GM18867 (cell line): ENCODE results near the gene IL18BP.

Experiments used
- ATAC-seq: cut with Tn5 transposase; IDR thresholded peaks from one replicate; pipeline ENCODE4 v1.9.1; 2021; ENCODE audit warnings: mild to moderate bottlenecking, moderate library complexity; ENCODE audit not compliant: unreplicated experiment

Gene IL18BP

GRCh38 chr11:71996517-71996916 lies 2.2 kb upstream of the IL18BP start:
- no peak for ATAC-seq

GRCh38 chr11:71996946-71997345 lies 1.8 kb upstream of the IL18BP start:
- ATAC-seq: no peak

DNA sequence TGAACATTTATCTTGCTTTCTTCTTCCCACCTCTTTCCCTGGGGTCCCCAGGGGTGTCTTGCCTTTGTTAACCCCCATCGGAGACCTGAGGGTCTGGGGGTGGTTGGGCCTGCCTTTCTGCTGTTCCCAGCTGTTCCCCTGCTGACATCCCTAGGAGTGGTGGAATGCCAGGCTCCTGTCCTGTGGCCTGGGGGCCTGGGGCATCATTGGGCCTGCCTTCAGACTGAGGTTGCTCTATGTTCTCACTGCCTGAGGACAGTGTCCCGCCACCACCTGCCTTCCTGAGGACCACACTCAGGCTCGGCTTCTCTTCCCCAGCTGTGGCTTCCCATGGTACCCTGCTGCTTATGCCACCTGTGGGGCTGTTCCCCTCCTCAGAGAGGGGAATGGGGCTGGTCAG lies 1.1 kb upstream of the IL18BP start:
- no peak for ATAC-seq

DNA sequence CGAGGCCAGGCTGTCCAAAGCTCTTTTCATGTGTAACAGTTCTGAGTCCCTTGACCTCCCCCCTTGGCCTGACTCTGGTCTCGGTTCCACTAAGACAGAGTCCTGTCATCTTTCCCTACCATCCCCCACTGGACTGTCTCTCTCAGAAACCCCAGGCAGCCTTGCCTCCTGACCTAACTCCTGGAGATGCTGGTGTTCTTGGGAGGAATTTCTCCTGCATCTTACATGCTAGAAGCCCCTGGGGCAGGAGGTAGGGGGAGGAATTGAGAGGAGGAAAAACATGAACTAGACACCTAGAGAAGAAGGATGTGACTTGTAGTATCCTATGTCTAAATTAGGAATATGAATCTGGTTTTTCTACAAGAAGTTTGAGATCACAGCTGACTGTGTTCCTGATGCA lies 648 bp upstream of the IL18BP start:
- ATAC-seq: no peak

DNA sequence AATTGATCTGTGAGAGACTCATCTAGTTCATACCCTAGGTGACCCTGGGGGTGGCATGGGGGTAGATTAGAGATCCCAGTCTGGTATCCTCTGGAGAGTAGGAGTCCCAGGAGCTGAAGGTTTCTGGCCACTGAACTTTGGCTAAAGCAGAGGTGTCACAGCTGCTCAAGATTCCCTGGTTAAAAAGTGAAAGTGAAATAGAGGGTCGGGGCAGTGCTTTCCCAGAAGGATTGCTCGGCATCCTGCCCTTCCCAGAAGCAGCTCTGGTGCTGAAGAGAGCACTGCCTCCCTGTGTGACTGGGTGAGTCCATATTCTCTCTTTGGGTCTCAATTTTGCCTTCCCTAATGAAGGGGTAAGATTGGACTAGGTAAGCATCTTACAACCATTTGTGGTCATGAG lies 653 bp downstream of the IL18BP start:
- no peak for ATAC-seq

DNA sequence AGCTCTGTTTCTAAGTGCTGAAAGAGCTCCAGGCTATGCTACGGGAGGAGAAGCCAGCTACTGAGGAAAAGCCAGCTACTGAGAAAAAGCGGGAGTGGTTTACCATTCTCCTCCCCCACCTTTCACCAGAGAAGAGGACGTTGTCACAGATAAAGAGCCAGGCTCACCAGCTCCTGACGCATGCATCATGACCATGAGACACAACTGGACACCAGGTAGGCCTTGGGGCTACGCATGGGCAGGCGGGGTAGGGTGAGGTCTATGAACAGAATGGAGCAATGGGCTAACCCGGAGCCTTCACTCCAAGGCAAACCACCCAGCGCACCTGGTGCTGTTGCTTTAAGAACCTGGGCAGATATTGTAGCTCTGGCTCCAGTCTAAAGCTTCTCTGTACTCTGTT lies 1.1 kb downstream of the IL18BP start:
- no peak for ATAC-seq

DNA sequence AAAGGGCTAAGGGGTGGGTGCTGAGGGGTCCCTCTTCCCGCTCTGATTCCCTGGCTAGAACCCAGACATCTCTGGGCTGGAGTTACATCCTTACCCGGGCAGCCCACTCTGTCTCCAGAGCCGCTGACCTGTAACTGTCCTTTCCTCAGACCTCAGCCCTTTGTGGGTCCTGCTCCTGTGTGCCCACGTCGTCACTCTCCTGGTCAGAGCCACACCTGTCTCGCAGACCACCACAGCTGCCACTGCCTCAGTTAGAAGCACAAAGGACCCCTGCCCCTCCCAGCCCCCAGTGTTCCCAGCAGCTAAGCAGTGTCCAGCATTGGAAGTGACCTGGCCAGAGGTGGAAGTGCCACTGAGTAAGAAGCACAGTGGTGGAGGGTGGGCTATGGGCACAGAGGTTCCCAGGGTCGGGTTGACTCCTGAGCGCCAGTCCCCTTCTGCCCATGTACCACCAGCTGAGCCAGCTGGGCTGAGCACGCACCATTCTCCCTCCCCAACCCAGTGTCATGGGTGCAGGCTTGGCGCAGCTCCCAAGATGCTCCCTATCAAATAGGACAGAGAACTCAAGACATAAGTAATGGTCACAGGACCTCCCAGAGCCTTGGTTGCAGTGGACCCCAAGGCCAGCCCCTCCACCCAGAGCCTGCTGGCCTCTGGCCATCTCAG lies 1.6 kb downstream of the IL18BP start:
- no peak for ATAC-seq

- ATAC-seq: no peak
These were observed 2.6 kb downstream of the IL18BP start for GRCh38 chr11:72001285-72001684.

DNA sequence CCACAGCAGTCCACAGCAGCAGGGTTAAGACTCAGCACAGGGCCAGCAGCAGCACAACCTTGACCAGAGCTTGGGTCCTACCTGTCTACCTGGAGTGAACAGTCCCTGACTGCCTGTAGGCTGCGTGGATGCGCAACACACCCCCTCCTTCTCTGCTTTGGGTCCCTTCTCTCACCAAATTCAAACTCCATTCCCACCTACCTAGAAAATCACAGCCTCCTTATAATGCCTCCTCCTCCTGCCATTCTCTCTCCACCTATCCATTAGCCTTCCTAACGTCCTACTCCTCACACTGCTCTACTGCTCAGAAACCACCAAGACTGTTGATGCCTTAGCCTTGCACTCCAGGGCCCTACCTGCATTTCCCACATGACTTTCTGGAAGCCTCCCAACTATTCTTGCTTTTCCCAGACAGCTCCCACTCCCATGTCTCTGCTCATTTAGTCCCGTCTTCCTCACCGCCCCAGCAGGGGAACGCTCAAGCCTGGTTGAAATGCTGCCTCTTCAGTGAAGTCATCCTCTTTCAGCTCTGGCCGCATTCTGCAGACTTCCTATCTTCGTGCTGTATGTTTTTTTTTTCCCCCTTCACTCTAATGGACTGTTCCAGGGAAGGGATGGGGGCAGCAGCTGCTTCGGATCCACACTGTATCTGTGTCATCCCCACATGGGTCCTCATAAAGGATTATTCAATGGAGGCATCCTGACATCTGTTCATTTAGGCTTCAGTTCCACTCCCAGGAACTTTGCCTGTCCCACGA lies 3.3 kb downstream of the IL18BP start:
- no peak for ATAC-seq

DNA sequence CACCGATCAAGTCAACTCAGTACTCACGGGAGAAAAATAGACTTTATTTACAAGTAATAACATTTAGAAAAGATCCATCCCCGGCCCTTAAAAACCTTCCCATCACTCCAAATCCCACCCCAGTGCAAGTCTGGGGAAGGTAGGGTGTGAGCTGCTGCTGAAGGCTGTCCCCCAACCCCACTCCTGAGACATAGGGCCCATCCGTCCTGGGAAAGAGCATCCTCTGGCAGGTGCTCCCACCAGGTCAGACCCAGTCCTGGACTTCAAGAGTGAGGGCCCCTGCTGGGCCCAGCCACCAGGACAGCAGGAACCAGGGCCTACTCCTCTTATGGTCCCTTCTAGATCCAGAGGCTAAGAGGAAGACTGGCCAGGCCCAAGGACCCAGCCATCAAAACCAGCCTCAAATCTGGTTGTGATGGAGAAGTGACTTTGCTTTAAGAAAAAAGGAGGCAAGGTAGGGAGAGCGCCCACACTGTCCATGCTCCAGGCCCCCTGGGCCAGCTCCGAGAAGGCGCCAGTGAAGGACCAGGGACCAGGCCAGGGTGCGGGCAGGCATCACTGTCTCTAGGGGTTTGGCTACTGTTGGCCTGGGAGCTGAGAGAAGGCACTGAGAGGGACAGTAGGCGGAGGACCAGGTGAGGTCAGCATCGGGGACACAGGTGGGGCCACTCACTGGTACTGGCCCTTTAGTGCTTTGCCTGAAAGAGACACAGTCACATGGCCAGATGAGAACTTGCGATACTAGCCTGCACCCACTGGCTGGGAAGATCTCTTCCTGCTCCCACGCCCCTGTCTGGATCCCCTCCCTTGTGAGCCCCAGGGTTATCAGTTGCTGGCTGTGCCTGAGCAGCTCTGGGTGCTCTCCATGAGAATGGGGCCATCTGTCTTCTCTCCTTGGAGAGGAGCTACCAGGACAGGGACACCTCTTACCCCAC lies 4.4 kb downstream of the IL18BP start:
- no peak for ATAC-seq

GRCh38 chr11:72003776-72004171 lies 5.1 kb downstream of the IL18BP start:
- no peak for ATAC-seq

DNA sequence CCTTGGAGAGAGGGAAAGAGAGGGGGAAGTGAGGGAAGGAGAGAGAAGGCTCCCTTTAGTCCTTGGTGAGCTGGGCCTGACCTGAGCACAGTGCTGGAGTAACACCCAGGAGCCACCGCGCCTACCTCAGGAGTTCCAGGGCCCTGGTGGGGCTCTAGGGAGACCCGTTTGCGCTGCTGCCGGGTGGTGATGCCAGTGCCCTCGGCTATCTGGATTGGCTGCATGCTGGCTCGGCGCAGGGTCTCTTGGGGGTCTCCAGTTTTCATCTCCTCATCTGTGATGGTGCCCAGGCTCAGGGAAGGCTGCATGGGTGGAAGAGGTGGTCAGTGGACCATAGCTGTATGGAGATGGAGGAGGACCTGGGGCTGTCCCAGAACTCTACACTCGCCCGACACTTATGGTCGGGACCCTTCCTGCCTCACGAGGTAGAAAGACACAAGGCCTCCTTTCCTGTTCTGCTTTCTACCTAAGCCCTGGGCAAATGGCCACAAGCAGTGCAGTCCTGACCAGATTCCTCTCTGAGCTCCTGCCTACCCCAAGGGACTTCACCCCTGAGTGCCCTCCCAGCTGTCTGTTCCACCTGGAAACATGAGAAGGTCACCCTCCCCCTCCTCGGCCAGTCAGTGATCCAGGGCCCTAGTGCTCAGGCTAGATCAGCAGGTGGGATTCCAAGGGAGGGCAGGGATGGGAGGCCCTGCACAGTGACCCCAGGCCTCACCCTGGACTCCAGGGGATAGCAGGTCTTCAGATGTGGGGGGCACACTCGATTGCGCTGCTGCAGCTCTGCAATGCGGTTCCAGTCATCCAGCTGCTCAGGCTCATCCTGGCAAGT lies 6.0 kb downstream of the IL18BP start:
- ATAC-seq: no peak

- ATAC-seq: no peak
These were observed 6.9 kb downstream of the IL18BP start for GRCh38 chr11:72005347-72006260.

- no peak for ATAC-seq
These were observed 7.8 kb downstream of the IL18BP start for GRCh38 chr11:72006309-72007088.

GRCh38 chr11:72007089-72007476 lies 8.4 kb downstream of the IL18BP start:
- ATAC-seq: no peak

- ATAC-seq: no peak
These were observed 8.9 kb downstream of the IL18BP start for GRCh38 chr11:72007587-72007986.

DNA sequence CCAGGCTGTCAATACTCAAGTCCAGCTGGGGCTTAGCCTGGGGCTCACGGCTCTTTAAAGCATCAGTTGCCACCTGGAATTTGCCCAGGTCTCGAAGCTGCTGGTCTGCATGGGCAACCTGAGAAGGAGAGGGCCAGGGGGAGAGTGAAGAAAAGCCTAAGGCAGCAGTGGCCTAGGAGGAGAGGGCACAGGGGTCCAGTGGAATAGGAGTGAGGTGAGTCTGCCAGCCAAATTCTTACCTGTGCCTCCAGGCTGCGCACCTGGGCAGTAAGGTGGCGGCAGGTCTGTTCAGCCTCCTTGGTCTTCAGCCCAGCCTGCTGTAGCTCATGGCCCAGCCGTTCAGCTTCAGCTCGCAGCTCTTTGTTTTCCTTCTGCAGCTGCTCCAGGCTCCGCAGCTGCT lies 10.0 kb downstream of the IL18BP start:
- ATAC-seq: no peak

DNA sequence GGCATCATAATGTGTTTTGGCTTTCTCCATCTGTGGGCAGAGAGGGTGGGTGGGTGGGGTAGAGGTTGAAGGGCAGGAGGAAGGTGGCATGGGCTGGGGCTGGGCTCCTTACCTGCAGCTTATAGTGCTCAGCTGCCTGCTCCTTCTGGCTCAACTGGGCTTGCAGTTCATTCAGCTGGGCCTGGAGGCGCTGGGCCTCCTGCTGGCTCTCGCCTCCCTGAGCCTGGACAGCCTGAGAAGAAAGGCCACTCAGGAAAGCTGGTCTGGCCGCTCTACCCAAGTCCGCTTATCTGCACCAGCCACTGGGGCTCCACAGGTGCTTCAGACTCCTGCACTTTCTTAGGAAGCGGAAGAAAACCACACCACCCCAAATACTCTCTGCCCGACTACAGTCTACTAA lies 10.4 kb downstream of the IL18BP start:
- no peak for ATAC-seq
